Activated CD4-positive, alpha-beta T cell treated with anti-CD3 and anti-CD28 coated beads, Interleukin-2, amount 10 ng/mL, durations not matched to agents 7 days and 5 days (primary cell): ENCODE results near the gene PHF10. TPM values are rescaled to one million over a fixed set of nuclear protein-coding genes. Genes with fewer than 3 reads are reported as not detected.

ENCODE experiments used
- CTCF ChIA-PET: fragments of 350-600 bp; sonication (Branson Sonifier 250); formaldehyde crosslinking; loops from one replicate; lab custom pipeline; 2021; ENCODE audit warnings: antibody characterized with exemption; lab: Charles Lee
- POLR2A ChIA-PET: fragments of 350-600 bp; sonication (Branson Sonifier 250); formaldehyde crosslinking; loops from one replicate; lab custom pipeline; 2021; ENCODE audit warnings: antibody characterized with exemption; lab: Charles Lee
- DNase-seq: peaks from one replicate; pipeline ENCODE4 v3.0.0-alpha.2; 2020
- H3K27ac Mint-ChIP-seq: one replicate; pipeline ENCODE4 v1.8.0; 2021; ENCODE audit warnings: mild to moderate bottlenecking, moderate library complexity, mixed read lengths
- H3K27me3 Mint-ChIP-seq: one replicate; pipeline ENCODE4 v1.8.0; 2021; ENCODE audit warnings: mixed read lengths
- H3K36me3 Mint-ChIP-seq: one replicate; pipeline ENCODE4 v1.8.0; 2021; ENCODE audit warnings: low read depth, mixed read lengths
- H3K4me1 Mint-ChIP-seq: one replicate; pipeline ENCODE4 v1.8.0; 2021; ENCODE audit warnings: mixed read lengths
- H3K4me3 Mint-ChIP-seq: one replicate; pipeline ENCODE4 v1.8.0; 2021; ENCODE audit warnings: mild to moderate bottlenecking, moderate library complexity, mixed read lengths
- H3K9me3 Mint-ChIP-seq: one replicate; pipeline ENCODE4 v1.8.0; 2021; ENCODE audit warnings: mixed read lengths
- total RNA-seq, 2 experiments: library from RNA; stranded (reverse); gene quantifications; one replicate each; pipeline ENCODE4 v1.2.3, GENCODE V29; 2021

Gene PHF10
- total RNA-seq, 2 experiments from 2014 or later, result 57.4 to 59.7 TPM

DNA sequence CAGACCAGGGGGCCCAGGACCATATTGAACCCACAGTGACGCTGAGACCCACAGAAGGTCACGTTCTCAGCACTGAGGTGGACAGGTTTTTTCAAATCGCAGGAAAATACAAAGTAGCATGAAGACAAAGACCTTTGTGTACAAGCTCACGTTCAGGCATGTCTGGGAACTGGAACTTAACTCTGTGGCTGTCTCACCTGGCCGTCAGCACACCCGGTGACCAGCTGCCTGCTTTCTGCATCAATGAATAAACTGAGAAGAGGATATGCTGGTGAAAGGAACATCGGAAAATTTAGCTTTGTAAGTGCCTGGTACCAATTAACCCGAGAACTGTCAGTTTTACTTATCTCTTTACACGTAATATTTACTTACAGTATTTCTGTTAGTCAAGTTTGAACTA is 59.0 kb downstream of the PHF10 start:
- no peak overlapping the region for H3K4me3 Mint-ChIP-seq
- peaks cover 11% of the 10 kb centered on the region for H3K4me1 Mint-ChIP-seq
- ChIA-PET CTCF (no interaction called here), POLR2A (no interaction called here)
- no peaks in the 10 kb centered on the region for H3K9me3 Mint-ChIP-seq
- H3K27me3 Mint-ChIP-seq, result no peaks in the 10 kb centered on the region
- DNase-seq, result no peak
- no peaks in the 10 kb centered on the region for H3K36me3 Mint-ChIP-seq
- no peak overlapping the region for H3K27ac Mint-ChIP-seq

GRCh38 chr6:169664227-169664626 is 60.1 kb downstream of the PHF10 start:
- peaks cover 2% of the 10 kb centered on the region for H3K4me1 Mint-ChIP-seq
- H3K27ac Mint-ChIP-seq, result no peak overlapping the region
- no peaks in the 10 kb centered on the region for H3K36me3 Mint-ChIP-seq
- no peaks in the 10 kb centered on the region for H3K9me3 Mint-ChIP-seq
- no peaks in the 10 kb centered on the region for H3K27me3 Mint-ChIP-seq
- CTCF ChIA-PET, result no interaction called here
- POLR2A ChIA-PET, result no interaction called here
- no peak overlapping the region for H3K4me3 Mint-ChIP-seq
- no peak for DNase-seq

DNA sequence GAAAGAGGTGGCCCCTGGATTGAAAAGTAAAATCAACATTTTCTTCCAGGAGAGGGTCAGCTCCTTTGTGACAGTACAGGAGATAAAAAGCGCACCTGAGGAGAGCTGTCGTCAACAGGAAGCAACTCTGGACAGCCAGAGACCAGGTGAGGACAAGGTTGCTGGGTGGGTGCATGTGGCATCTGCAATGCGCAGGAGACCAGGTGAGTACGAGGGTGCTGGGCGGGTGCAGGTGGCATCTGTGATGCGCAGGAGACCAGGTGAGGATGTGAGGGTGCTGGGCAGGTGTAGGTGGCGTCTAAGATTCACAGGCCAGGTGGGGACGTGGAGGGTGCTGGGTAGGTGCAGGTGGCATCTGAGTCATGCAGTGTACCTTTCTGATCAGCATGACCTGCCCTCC is 60.8 kb downstream of the PHF10 start:
- Mint-ChIP-seq H3K4me3 (no peak overlapping the region), H3K9me3 (no peaks in the 10 kb centered on the region), H3K27me3 (no peaks in the 10 kb centered on the region), H3K4me1 (no peaks in the 10 kb centered on the region), H3K27ac (no peak overlapping the region), H3K36me3 (no peaks in the 10 kb centered on the region)
- ChIA-PET CTCF (interaction anchor here (0.6 kb wide), 1 partner anchor 488 kb away, joined by 3 read pairs; no protein-coding TSS in a partner anchor), POLR2A (no interaction called here)
- no peak for DNase-seq

DNA sequence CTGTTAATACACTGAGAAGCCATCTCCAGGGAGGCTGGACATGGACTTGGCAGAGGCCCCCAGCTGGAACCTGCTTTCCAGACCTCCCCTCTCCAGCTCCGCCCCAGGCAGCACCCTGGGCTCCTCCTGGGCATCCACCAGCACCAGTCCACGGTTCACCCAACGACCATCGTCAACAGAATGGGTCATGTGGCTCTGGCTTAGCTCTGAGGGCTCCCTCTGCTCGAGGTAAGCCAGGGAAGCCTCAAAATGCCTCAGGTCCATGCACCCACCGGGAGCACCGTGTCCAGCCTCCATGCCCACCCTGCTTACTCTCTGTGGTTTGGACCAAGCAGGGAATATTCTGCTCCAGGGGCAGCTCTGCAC is 62.9 kb downstream of the PHF10 start:
- DNase-seq, result no peak
- CTCF ChIA-PET, result no interaction called here

DNA sequence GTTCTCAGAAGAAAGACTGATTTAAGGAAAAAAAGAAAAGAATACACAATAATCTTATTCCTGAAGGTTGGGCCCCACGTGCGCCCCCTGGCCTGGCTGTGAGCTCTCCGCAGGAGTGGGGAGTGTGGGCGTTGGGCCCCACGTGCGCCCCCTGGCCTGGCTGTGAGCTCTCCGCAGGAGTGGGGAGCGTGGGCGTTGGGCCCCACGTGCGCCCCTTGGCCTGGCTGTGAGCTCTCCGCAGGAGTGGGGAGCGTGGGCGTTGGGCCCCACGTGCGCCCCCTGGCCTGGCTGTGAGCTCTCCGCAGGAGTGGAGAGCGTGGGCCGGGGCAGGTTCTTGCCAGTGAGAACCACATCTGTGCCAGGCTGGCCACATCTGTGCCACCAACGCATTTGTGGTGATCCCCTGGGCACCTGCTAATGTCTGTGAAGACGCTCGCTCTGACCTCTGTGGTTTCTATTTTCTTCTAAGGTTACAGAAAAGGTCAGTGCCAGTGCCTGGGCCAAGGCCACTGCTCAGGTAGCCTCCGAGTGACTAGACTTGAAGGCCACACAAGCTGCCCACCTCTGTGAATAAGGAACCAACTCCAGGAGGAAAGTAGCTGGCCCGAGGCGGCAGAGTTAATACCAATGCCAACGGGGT is 63.4 kb downstream of the PHF10 start:
- Mint-ChIP-seq H3K4me1 (peaks cover 3% of the 10 kb centered on the region), H3K9me3 (no peaks in the 10 kb centered on the region), H3K27me3 (no peaks in the 10 kb centered on the region), H3K36me3 (no peaks in the 10 kb centered on the region), H3K27ac (no peak overlapping the region), H3K4me3 (no peak overlapping the region)
- DNase-seq, result no peak
- ChIA-PET POLR2A (no interaction called here), CTCF (no interaction called here)

More for the DNA sequence above, 62.9 kb downstream of the PHF10 start:
- Mint-ChIP-seq H3K36me3 (no peaks in the 10 kb centered on the region), H3K4me1 (no peaks in the 10 kb centered on the region), H3K27ac (no peak overlapping the region), H3K9me3 (no peaks in the 10 kb centered on the region), H3K27me3 (no peaks in the 10 kb centered on the region), H3K4me3 (no peak overlapping the region)
- POLR2A ChIA-PET, result no interaction called here

DNA sequence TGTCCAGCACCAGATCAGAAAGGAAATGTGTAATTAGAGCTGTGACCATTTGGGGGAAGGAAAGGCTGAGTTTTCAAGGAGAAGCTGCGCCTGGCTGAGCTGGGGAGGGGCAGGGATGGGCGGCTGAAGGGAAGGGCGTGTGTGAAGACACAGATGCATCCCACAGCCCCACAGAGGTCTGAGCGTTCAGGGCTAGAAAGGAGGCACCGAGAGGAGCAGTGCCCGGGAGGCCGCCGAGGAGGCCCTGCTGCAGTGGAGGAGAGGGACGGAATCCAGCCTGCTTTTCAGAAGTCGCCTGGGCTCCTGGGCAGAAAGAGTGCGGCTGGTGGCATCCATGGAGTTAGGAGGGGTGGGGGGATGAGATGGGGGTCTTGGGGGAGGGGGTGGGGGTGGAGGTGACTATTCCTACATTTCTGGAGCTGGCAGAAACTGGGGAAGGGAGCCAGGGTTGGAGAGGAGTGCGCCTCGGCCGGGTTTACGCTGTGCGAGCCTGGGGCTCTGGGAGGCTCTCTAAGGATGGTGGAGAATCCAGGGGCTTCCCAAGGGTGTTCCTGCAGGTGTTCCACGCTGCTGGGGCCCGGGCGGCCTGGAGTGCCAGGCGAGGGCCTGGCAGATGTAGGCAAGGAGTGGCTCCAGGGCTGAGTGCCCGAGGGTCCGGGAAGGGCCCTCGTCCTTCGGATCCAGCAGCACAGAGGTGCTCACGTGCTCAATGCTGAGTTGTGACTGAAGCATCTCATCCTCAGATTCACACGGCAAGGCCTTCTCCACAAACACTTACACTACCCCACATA is 64.3 kb downstream of the PHF10 start:
- Mint-ChIP-seq H3K9me3 (no peaks in the 10 kb centered on the region), H3K4me3 (no peak overlapping the region), H3K27me3 (no peaks in the 10 kb centered on the region), H3K27ac (no peak overlapping the region), H3K36me3 (no peaks in the 10 kb centered on the region), H3K4me1 (peaks cover 8% of the 10 kb centered on the region)
- ChIA-PET POLR2A (no interaction called here), CTCF (no interaction called here)
- DNase-seq, result no peak

DNA sequence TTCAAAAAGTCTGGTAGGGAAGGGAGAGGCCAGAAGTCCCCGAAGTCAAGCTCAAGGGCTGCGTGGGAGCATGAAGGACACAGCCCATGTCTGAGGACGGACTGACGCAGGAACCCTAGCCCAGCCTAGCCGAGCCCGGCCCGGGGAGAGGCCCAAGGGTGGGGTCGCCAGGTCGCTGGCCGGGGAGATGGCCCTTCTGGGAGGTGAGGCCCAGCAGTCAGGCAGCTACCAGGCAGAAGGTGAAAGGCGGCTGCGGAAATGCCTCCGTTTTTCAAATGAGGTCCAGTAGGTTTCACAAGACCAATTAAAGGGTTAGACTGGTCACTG is 67.1 kb downstream of the PHF10 start:
- Mint-ChIP-seq H3K27ac (no peak overlapping the region), H3K27me3 (no peaks in the 10 kb centered on the region), H3K4me1 (peaks cover 14% of the 10 kb centered on the region), H3K36me3 (no peaks in the 10 kb centered on the region), H3K4me3 (no peak overlapping the region), H3K9me3 (no peaks in the 10 kb centered on the region)
- no peak for DNase-seq
- ChIA-PET POLR2A (no interaction called here), CTCF (no interaction called here)

DNA sequence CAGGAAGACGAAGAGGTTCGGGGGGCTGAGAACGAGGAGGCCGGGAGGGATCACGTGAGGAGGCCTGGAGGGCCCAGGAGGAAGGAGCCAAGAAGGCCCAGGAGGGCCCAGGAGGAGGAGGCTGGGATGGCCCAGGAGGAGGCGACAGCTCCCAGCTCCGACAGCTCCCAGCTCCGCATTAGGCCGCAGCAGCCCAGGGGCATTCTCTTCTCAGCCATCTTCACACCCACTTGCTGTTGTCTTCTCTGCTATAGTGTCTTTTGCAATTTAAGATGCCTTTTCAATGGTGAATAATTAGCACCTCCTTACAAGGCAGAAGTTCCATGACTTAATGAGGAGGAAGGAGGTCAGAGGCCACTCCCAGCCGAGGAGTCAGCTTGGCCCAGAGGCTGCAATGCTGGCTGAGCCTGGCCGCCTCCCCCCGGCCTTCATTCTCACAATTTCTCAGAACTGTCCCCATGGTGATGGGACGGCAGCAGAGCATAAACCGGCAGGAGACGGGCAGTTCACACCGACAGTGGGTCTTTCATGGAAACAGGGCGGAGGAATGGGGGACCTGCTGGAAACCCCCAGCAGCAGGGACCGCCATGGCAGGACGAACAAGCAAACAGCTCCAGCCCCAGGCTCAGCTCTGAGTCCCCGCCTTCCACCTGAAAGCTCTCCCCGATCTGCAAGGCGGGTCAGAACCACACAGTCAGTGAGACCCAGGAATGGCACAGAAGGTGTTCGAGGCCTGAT is 67.6 kb downstream of the PHF10 start:
- no peak for DNase-seq
- POLR2A ChIA-PET, result no interaction called here
- Mint-ChIP-seq H3K27ac (no peak overlapping the region), H3K9me3 (no peaks in the 10 kb centered on the region), H3K4me1 (peaks cover 14% of the 10 kb centered on the region), H3K36me3 (no peaks in the 10 kb centered on the region), H3K27me3 (no peaks in the 10 kb centered on the region), H3K4me3 (no peak overlapping the region)
- CTCF ChIA-PET, result no interaction called here

DNA sequence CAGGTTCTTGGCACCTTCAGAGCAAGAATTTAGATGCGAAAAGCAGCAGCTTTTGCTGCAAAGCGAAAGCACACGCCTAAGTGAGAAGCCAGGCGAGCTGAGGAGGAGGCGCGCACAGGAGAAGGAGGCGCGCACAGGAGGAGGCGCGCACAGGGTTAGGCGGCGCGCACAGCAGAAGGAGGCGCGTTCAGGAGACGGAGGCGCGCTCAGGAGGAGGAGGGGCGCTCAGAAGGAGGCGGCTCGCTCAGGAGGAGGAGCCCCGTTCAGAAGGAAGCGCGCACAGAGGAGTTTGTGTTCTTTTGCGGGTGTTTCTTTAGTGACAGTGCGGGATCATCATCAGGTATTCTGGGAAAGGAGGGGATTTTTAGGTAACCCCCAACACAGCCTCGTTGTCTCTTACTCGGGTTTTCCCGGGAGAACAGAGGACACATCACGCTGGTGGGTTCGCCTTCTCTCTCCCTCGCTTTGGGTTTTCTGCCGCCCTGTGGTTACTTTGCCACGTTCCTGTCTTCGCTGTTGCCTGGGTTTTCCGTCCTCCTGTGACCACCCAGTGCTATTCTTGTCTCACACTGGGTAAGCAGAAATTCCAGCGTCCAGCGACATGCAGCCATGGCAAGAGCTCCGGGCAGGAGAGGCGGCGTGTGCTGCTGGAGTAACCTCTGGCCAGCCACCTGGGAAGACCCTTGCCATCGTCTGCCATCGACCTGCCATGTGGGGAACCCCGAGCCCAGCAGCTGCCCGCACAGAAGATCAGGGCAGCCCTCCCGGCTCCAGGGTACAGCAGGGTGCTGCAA is 69.5 kb downstream of the PHF10 start:
- peak; percentile 70 for DNase-seq
- ChIA-PET POLR2A (no interaction called here), CTCF (no interaction called here)
- Mint-ChIP-seq H3K27me3 (no peaks in the 10 kb centered on the region), H3K36me3 (no peaks in the 10 kb centered on the region), H3K9me3 (no peaks in the 10 kb centered on the region), H3K4me1 (peaks cover 14% of the 10 kb centered on the region), H3K27ac (peak overlapping the region; percentile 82), H3K4me3 (peak overlapping the region; percentile 81)

Other genes with a start within 250 kb of the PHF10 start
- gene WDR27, start 22.5 kb downstream of the PHF10 start, total RNA-seq, result 10 to 100 TPM; 18.1 to 21.9 TPM
- gene C6orf120, start 22.4 kb downstream of the PHF10 start, total RNA-seq, result 10 to 100 TPM; 17.0 to 20.9 TPM
- gene DYNLT2, start 27.1 kb upstream of the PHF10 start, total RNA-seq, result 1 to 10 TPM; 2.2 to 2.5 TPM
- gene ERMARD, start 27.1 kb upstream of the PHF10 start, total RNA-seq, result 10 to 100 TPM; 28.1 to 35.6 TPM